Fibroblast of lung (primary cell): ENCODE data around the gene DPP6.

ENCODE experiments used
- EZH2 ChIP-seq: IDR thresholded peaks from 2 replicates; pipeline ENCODE4 v1.5.1; 2012; ENCODE audit warnings: low read length, control low read depth, mild to moderate bottlenecking; ENCODE audit errors: missing control alignments
- TF ChIP-seq, protein P1 (sequence below), 2 donors: IDR thresholded peaks in 1 of 2; conservative IDR thresholded peaks in 1 of 2; 1 replicate in 1 of 2; 2 replicates in 1 of 2; pipeline ENCODE4 v1.5.1; 2011 to 2012; ENCODE audit warnings: low read length in 2 of 2, control low read depth in 1 of 2, inconsistent platforms in 1 of 2, low read depth in 1 of 2, mild to moderate bottlenecking in 1 of 2

DNA sequence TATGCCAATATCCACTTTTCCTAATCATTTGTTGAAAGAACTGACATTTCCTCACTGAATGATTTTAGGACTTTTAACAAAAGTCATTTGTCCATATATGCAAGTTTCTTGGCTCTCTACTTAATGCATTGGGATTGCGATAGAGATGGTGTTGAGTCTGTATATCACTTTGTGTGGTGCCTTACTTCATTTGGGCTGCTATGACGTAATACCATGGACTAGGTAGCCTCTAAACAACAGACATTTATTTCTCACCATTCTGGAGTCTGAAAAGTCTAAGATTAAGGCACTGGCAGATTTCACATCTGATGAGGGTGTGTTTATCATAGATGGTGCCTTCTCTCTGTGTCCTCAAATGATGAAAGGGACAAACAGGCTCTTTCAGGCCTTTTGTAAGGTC is 342.6 kb downstream of the DPP6 start:
- TF ChIP-seq, protein P1, sequence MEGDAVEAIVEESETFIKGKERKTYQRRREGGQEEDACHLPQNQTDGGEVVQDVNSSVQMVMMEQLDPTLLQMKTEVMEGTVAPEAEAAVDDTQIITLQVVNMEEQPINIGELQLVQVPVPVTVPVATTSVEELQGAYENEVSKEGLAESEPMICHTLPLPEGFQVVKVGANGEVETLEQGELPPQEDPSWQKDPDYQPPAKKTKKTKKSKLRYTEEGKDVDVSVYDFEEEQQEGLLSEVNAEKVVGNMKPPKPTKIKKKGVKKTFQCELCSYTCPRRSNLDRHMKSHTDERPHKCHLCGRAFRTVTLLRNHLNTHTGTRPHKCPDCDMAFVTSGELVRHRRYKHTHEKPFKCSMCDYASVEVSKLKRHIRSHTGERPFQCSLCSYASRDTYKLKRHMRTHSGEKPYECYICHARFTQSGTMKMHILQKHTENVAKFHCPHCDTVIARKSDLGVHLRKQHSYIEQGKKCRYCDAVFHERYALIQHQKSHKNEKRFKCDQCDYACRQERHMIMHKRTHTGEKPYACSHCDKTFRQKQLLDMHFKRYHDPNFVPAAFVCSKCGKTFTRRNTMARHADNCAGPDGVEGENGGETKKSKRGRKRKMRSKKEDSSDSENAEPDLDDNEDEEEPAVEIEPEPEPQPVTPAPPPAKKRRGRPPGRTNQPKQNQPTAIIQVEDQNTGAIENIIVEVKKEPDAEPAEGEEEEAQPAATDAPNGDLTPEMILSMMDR (conservative IDR thresholded peaks at IDR 0.05 in 1 of 2, IDR thresholded peaks at IDR 0.05 in 1 of 2; ENCODE audit: low read depth in 1 of 2, low read length in 2 of 2) = no peak
- no peak for TF ChIP-seq EZH2
